DLD1 (cell line): Measurements from ENCODE around the gene LRP1.

Experiments used
- in situ Hi-C: cut with HindIII; loops from 2 replicates; pipeline ENCODE4 v1.10.0; 2017; ENCODE audit warnings: low sequenced_read_pairs

LRP1 gene

DNA sequence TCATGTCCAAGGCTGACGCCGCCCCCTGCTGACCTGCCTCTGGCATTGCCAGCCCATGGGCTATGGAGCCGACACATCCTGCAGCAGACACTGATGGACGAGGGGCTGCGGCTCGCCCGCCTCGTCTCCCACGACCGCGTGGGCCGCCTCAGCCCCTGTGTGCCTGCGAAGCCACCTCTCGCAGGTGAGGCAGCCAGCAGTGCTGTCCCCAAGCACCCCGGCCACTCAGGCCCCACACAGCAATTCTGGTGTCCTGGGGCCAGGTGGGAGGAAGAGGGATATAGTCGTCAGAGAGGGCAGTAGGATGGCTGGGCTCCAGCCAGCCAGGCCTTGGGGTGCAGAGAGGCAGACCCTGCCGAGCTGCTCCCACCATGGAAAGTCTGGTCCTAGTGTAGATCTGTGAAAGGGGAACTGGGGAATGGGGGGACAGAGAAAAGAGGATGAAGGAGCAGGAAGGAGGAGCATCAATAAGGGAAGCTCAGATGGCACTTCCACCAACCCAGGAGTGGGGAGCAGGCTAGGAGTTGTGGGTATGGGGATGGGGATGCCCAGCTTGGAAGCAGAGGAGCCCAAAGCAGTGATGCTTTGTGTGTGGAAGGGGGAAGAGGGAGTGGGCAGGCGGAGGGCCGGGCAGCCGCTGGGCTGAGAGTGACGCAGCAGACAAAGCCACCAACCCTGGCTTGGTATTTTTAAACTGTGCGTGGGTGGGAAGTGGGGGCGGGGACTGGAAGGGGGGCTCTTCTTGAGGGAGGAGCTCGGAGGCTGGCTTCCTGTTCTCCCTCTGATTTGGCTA is 34.7 kb upstream of the LRP1 start:
- in situ Hi-C loops, result no loop called here

DNA sequence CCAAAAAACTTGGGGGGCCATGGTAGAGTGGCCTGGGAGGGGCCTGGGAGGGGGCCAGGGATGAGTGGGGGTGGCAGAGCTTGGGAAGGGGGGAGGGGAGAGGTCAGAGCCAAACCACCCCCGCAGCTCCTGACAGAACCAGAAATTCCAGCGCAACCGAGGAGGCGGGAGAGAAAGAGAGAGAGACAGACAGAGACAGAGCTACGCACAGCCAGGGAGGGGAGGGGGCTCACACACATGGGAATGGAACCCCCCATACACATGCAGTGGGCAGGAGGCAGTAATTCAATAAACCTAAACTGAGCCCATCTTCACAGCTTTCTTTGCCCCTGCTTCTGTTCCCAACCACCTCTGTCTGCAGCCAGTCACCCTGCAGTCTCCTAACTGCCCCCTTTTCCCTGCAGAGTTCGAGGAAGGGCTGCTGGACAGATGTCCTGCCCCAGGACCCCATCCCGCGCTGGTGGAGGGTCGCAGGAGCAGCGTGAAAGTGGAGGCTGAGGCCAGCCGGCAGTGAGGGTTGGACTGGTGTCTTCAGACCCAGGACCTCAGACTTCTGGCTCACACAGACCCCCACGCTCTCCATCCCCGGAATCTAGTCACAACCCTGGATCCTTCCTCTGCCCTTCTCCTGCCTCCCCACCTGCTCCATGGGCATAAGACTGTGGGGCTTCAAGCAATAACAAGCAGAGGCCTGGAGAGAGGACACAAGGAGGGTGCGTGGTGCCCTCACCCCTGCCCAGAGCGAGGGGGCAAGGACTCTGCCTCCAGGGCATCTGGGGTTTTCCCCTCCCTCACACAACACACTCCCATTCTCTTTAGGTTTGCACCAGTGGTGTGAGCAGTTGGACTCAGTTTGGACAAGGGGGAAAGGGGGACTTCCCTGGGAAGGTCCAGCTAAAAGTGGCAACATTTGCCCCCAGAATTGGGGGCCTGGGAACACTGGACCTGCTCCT is 33.8 kb upstream of the LRP1 start:
- in situ Hi-C loops, result no loop called here

DNA sequence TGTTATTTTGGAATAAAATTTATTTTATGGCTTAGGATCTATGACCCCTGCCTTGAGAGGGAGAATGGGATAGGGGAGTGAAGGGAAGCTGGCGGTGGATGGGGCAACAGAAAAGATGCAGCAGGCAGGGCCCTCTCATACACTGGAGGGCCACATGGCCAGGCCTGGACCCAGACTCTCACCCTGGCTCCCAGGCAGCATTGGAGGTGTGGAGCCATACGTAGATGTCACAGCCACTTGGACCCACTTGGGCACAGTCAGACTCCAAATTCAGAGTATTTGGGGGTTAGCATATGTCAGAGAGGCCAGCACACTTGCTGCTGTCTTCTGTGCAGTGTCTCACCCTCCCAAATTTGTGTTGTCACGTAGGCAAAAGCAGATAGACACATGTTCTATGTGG is 32.8 kb upstream of the LRP1 start:
- in situ Hi-C loops, result no loop called here

DNA sequence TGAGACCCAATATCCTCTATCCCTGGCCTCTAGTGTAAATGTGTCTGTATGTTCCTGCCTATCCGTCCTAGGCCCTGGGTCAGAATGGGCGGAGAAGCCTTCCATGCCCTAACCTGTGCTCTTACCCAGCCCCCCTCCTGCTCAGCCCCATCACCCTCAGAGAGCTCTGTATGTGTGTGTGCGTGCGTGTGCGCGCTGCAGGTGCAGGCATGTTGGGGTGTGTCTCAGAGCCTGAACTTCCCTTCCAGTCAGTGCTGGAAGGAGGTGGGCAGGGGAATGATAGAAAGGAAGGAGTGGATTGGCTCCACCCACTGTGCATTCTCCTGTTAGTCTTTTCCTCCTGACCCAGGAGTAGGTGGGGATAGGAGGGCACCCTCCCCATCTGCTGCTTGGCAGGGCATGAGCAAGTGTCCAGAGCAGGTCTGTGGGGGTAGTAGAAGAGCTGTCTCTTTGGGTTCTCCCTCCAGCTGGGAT is 32.1 kb upstream of the LRP1 start:
- in situ Hi-C loops, result no loop called here

DNA sequence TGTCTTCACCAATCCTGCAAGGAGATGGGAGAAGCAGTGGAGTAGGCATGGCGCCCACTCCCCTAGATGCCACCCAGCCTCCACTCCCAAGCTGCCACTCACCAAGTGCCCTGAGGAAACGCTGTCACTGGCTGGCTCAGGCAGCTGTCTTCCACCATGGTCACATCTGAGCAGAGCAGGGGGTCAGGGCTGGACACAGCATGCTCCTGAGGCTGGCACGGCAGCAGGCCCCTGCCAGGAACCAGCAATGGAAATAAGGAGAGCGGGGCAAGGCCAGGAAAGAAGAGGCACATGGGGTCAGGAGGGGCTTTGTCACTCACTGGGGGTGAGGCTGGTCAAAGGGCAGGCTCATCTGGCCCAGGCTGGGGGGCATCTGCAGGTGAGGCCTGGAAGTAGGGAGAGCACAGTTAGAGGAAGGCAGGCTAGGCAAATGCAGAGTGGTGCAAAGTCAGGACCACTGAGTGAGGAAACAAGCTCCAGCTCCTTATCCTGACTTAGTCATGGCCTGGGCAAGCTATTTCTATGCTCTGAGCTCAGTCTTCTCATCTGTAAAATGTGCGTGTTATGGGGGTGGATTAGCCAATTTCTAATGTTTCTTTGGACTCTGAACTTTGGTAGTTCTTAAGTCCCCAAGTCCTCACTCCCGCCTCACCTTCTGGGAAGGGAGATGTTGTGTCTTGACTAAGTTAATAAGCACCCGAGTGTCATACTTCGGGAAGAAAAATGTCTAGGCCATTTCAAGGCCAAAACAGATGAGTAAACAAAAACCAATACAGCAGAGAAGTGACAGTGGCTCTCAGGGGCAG is 31.3 kb upstream of the LRP1 start:
- in situ Hi-C loops, result no loop called here

DNA sequence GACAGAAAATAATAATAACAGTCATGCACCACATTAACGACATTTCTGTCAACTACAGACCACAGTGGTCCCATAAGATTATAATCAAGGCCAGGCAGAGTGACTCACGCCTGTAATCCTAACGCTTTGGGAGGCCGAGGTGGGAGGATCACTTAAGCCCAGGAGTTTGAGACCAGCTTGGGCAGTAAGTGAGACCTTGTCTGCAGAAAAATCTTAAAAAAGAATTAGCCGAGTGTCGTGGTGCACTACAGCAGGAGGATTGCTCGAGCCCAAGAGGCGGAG is 30.8 kb upstream of the LRP1 start:
- in situ Hi-C loops, result no loop called here

DNA sequence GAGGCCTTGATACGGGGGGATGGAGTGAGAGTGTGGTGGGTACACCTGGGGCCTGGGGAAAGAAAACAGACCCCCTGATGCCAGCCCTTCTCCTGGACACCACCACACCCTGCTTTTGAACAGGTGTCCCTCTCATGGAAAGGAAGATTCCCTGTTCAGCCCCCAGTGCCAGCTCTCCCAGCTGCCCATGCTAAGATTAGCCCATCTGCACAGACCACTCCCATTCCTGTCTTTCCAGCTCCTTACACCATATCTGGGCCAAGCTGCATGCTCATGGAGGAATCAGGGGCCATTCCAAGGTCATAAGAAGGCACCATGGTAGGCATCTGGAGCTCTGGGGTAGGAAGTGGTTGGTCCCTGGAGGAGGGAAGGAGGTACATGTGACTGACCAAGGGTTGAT is 29.7 kb upstream of the LRP1 start:
- in situ Hi-C loops, result no loop called here

DNA sequence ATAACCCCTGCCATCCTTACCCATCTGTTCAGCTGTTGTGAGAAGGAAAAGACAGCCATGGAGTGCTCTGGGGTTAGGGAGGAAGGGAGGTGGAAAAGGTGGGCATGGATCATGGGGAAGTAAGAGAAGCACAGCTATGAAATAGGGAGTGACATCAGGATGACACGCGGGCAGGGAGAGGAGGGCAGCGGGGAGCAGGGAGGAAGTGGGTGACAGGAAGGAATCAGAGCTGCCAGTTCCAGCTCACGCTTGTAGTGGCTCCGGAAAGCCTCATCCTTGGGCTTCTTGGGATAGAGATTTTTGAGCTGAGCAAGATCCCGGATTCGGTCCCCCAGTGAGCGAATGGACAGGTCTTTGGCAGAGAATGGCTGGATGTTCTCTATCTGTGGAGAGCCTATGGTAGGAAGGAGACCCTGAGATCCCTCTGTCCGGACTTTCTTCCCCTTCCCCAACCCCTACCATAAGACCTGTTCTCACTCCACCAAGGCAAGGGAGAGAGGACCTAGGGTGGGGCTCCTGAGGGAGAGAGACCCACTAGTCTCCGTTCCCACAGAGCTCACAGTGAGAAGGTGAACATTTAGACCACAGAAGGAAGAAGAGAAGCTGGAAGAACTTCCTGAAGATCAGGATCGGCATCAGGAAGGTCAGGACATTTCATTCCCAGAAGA is 29.1 kb upstream of the LRP1 start:
- in situ Hi-C loops, result no loop called here

DNA sequence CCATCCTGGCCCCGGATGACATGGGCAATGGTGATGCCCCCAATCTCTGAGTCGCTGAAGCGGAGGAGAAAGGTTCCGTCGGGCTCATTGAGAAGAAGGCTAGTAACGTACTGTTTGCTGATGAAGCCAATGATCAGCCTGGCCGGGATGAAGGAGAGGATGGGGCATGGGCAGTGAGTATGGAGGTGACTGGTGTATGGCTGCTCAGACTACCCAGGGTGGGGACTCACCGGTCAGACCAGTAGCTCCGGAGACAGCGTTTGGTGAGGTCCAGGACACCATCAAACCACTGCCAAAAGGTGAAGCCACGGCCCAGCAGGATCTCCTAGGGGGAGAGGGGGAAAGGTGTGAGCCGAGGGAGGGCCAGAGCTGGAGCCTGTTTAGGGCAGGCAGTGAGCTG is 28.5 kb upstream of the LRP1 start:
- in situ Hi-C loops, result no loop called here

DNA sequence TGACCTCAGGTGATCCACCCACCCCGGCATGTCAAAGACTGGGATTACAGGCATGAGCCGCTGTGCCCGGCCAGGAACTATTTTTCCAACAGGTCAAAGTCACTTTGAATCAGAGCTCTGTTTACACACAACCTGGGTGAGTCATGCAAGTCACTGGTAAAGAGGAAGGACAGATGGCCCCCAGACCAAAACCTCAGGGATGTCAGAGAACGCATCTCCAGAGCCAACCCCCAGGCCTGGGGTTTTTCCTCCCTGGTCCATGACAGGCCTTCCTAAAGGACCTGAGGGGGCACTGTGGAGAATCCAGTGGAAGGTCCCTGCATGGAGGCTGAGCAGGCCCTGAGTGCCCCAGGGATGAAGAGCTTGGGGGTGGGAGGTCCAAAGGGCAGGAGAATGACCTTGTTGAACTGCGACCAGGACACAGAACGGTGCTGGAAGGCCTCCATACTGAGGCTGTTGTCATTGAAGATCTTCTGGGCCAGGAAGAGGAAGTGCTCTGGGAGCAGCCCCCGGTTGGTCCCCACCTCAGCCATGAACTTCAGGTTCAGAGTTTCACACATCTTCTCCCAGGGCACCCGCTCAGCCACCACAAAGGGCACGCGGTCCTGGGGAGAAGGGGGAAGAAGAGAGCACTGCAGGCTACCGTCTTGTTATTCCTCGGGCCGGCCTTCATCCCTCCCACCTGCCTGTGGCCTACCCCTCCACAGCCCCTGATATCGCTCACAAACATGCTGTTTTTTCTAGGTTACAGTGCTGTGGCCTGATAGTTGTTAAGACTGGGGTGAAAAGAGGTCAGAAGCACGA is 26.2 kb upstream of the LRP1 start:
- in situ Hi-C loops, result no loop called here

DNA sequence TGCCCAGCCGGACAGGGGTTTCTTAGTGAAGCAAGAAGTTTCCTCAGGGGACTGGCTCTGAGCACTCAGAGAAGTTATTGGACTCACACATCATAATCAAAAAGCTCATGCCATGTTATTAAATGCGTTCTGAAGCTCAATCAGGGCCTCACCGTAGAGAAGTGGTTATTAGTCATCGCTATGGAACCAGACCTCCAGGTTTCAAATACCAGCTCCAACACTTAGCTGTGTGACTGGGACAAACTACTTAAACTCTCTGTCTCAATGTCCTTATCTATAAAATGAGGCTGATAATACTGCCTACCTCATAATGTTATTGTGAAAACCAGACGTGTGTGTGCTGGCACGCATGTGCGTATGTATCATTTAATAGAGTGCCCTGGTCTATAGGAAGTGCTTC is 24.4 kb upstream of the LRP1 start:
- in situ Hi-C loops, result no loop called here

DNA sequence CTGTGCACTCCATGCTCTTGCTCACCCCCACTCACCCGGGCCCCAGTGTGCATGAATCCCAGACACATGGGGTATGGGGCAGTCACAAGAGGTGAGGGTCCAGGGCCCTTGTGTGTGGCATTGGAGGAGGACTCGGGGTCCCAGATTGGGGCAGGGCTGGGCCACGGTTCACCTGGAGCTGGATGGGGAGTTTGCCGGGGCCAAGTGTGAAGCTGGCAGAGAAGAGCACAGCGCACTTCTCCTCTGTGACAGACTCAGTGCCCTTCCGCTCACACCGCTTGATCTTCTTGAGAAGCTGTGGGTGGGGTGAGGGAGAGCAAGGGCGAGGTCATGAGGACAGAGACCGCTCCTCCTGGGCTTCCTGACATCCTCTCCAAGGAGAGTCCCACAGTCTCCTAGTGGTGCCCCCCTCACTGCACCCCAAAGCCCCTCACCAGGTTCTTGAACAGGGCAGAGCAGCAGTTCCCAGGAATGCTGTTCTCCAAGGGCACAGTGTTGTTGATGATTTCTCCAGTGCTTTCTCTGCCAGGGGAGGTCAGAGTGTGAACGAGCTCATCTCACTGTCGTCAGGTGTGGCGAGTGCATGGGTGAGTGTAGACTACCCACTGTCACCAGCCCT is 23.9 kb upstream of the LRP1 start:
- in situ Hi-C loops, result no loop called here

DNA sequence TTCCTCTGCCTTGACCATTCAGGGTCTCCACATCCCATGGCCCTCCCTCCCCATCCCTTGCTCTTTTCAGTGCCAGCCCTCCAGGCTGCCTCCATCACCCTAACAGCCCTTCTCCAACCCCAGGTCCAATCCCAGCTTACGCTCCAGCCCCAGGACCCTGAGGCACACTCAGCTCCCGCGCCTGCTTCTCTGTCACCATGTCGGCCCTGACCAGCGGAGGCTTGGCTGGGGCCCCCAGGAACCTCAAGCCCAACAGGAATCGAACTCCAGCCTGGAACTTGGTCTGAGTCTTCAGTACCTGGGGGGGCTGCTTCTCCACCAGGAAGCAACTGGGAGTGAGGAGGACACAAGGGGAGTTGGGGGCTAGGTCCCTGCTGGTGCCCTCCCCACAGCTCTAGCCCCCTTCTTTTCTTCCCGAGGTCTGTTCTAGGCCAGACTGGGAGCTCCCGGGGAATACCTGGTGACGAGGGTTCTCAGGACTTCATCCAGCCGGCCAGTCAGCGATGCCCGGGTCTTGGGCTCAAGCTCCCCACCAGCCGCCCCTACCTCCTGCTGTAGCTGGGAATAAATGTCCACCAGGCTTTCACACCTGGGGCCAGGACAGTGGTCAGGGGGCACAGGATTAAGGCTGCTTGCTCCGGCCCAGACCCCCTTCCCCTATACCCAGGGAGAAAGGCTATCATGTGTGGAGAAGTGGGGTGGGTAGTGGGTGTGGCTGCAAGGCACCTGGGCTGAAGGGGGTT is 23.1 kb upstream of the LRP1 start:
- in situ Hi-C loops, result no loop called here

DNA sequence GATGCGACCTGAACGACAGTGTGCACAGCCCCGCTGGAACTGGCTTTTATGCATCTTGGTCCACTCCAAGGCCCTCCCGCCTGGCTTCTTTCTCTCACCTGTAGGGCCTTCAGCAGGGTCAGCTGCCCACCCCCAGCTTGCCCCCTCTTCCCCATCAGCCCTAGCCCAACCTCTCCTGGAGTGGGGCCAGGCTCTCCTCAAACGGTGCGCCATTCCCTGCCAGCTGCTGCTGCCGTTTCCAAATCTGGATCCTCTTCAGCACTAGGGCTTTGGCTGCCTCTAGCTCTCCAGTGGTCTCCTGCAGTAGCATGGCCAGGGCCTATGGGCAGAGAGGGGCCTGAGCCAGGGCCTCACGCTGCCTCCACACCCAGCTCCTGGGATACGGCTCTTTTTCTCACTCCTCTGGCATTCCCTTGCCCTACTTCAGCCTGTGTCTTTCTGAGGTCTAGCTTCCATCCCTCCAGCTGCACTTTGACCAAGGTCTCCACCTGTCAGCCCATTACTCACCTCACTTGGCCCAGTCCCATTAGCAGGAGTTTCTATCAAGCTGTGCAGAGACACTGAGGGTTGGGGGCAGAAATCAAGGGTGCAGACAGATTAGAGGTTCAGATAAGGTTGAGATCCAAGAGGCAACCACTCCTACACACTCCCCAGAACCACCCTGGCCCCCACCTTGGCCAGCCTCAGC is 22.1 kb upstream of the LRP1 start:
- in situ Hi-C loops, result no loop called here

DNA sequence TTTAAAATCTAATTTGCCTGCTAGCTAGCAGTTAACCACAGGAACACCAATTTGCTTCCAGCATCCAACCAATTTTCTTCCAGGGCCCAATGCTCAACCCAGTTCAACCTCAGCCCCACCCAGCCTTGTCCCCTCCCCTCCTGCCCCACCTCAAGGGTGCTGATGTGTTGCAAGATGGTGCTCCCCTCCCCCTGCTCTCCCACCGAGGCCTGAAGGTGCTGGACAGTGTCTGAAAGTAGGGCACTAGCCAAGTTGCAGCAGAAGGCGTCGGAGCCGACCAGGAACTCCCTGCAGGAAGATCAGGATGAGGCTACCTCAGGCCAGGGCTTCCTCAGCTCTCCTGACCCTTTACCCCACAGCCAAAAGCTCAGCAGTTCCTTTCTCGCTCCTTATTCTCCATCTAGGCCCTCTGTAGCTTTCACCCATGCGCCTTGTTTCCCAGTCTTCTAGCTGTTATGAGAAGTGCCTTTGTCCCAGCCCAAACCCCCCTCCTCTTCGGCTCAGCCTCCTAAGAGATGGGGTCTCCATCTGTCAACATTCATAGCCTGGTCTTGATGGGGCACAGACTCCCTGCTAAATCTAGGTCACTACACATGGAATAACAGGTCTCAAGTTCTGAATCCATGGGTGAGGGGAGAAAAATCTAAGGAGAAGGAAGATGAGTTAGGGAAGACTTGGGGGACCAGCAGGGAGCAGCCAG is 20.7 kb upstream of the LRP1 start:
- in situ Hi-C loops, result no loop called here

DNA sequence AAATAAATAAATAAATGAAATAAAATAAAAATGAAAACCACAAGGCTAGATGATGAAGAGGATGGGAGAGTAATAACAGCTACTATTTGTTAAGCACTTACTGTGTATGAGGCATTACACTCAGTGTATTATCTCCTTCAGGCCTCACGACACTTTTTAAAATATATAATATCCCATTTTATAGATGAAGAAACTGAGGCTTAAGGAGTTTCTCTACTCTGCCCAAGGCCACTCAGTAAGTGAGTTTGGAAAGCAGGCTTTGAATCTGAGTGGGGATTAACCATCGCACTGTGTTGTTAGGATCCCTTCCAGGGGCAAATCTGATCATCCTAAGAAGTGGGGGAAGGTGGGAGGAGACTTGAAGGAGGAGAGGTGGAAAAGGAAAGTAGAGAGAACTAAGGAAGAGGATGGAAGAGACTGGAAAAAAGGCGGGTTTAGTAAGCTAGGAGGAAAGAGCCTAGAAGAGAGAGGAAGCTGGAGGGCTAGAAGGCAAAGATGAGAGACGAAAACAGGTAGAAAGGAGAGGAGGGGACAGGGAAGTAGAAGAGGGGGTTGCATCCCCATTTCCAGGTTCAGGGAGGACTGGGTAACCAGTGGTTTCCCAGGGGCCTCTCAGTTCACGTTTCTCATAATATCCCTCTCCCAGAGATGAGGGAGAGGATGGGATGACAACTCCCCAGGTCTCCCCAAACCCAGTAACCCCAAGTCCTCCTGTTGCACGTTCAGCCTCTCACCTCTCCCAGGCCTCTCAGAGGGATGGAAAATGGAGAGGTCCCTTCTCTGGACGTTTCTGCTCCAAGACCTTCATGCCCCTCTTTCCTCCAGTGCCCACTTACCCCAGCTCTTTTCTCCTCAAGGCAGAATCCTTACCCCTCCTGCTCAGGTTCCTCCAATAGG is 18.8 kb upstream of the LRP1 start:
- in situ Hi-C loops, result no loop called here
